ENCODE results near the gene ZNF763.
"Not testable (repeated sequence)": the region's sequence is repeated elsewhere in the genome, so short reads cannot be mapped to it uniquely, and the experiment has no call there.

Gene ZNF763

GRCh38 chr19:11964858-11965645 is at the start of gene ZNF763:
Gene ZNF763, plus strand, starts transcription at chr19:11965040. Its CDS starts 169 bp downstream, at chr19:11965209.
- no peak for TF ChIP-seq CTCF (IDR thresholded peaks at IDR 0.05; ENCODE audit: low read depth, low read length)
- peak; percentile 51 for DNase-seq (ENCODE audit: extremely low read depth, low read depth)

- TF ChIP-seq CTCF (IDR thresholded peaks at IDR 0.05; ENCODE audit: low read depth, low read length), result no peak
- no peak for DNase-seq (ENCODE audit: extremely low read depth, low read depth)
These were observed 42.9 kb upstream of the ZNF763 start for GRCh38 chr19:11921852-11922495.

GRCh38 chr19:11924886-11925650 is 39.8 kb upstream of the ZNF763 start, which contains the start of gene ZNF700:
Gene ZNF700, plus strand, starts transcription at chr19:11925107. Its CDS starts 104 bp downstream, at chr19:11925211.
- DNase-seq (ENCODE audit: extremely low read depth, low read depth), result peak; percentile 67
- TF ChIP-seq CTCF (IDR thresholded peaks at IDR 0.05; ENCODE audit: low read depth, low read length), result no peak

GRCh38 chr19:11925651-11926187 is 39.1 kb upstream of the ZNF763 start:
- not testable (repeated sequence) for DNase-seq (ENCODE audit: extremely low read depth, low read depth)

GRCh38 chr19:11927227-11927626 is 37.6 kb upstream of the ZNF763 start:
- DNase-seq (ENCODE audit: extremely low read depth, low read depth), result no peak
- TF ChIP-seq CTCF (IDR thresholded peaks at IDR 0.05; ENCODE audit: low read depth, low read length), result no peak

- no peak for DNase-seq (ENCODE audit: extremely low read depth, low read depth)
- TF ChIP-seq CTCF (IDR thresholded peaks at IDR 0.05; ENCODE audit: low read depth, low read length), result no peak
These were observed 33.8 kb upstream of the ZNF763 start for GRCh38 chr19:11931051-11931450.

GRCh38 chr19:11931513-11931912 is 33.3 kb upstream of the ZNF763 start:
- no peak for TF ChIP-seq CTCF (IDR thresholded peaks at IDR 0.05; ENCODE audit: low read depth, low read length)
- no peak for DNase-seq (ENCODE audit: extremely low read depth, low read depth)

GRCh38 chr19:11935829-11936228 is 29.0 kb upstream of the ZNF763 start:
- DNase-seq (ENCODE audit: extremely low read depth, low read depth), result not testable (repeated sequence)

- DNase-seq (ENCODE audit: extremely low read depth, low read depth), result not testable (repeated sequence)
These were observed 26.5 kb upstream of the ZNF763 start for GRCh38 chr19:11938383-11938782.

- DNase-seq (ENCODE audit: extremely low read depth, low read depth), result not testable (repeated sequence)
These were observed 23.4 kb upstream of the ZNF763 start for GRCh38 chr19:11941361-11941887.
